ENCODE measurements around the gene SNTG2.

Gene SNTG2

DNA sequence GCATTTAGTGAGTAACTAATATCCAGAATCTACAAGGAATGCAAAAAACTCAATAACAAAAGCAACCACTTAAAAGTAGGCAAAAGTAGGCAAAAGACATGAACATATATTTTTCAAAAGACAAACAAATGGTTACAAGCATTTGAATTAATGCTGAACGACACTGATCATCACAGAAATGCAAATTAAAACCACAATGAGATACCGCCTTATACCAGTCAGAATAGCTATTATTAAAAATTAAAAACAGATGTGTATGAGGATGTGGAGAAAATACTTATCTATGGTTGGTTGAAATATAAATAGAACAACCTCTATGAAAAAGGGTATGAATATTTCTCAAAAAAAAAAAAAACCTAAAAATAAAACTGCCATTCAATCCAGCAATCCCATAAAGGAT is 51.7 kb downstream of the SNTG2 start:
- no peak for DNase-seq (ENCODE audit: low read depth)

DNA sequence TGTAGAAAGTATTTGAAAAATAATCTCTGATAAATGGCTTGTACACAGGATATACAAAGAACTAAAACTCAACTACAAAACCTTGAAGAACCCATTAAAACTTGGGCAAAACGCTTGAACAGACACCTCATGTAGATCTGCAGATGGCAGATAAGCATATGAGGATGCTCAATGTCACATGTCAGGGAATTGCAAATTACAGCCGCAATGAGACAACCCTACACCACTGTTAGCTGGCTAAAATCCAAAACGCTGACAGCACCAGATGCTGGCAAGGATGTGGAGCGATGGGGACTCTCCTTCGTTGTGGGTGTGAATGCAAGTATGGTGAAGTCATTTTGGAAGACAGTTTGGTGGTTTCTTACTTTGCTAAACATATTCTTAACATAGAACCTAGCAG is 53.7 kb downstream of the SNTG2 start:
- DNase-seq (ENCODE audit: low read depth), result no peak

DNA sequence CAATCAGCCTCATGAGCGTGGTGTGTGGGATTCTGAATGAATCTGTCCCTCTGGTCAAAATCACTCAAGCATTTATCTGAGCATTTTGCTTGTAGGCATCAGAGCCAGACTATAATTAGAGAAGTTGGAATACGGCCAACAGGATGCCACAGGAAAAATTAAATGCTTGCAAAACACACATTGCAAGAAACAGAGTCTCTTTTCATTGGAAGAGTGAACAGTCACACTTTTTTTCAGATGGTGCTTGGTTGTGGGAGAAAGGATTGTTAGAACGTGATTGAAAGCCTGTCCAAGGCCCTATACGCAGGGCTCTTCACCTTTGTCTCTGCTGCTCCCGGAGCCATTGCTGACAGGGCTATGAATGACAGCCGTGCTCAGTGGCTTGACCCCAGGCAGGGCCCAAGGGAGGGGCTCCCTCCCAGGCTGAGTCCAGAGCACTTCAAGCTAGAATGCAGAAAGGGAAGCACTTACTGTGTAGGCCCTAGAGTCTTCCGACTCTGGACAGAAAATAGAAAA is 59.8 kb downstream of the SNTG2 start:
- DNase-seq (ENCODE audit: low read depth), result no peak

DNA sequence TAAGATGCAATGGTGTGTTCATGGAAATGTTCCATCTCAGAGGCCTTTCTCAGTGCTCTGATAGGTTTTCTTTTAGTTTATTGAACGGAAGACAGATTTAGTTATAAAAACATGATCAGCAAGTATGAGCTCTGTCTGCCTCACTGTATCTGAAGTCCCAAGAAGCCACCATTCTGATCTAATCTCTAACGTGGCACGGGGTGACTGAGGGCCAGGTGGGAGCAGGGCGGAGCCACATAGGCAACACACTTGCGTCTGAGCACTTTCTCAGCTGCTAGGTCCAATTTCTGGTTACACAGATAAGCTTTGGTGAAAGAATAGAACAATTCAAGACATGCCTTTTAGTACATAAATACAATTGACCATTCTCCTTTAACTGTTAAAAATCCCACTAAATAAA is 60.4 kb downstream of the SNTG2 start:
- no peak for DNase-seq (ENCODE audit: low read depth)

DNA sequence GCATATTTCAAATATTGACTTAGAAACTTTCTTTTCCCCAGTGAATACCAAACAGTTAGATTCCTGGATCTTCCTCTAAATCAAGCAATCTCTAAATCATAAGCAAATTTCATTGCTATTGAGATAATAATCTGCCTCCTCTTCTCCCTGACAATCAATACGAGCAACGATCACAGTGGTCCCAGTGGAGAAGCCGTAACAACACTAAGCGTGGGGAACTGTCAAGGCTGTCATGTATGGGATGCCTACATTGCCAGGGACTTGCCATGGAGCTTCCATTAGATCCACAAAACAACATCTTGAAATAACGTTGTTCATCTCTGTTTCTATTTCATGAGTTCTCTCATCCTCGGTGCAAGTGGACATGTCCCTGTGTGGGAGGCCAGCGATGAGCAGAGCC is 61.3 kb downstream of the SNTG2 start:
- no peak for DNase-seq (ENCODE audit: low read depth)

DNA sequence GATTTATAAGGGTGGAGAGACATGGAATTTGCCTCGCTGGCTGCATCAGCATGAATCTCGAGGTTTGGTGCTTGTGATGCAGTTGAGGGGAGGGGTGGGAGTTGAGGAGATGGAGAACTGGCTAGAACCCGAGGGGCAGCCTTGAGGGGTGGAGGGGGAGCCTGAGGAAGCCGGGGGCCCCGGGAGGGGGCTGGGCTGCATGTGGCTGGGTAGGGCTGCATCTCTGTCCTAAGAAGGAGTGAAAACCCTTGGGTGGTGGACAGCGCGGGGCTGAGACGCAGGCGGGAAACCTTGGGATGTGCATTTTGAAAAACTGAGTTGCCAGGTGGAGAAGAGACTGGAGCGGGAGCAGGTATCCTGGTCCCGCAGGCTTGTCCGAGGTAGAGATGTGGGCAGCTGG is 64.2 kb downstream of the SNTG2 start:
- no peak for DNase-seq (ENCODE audit: low read depth)

DNA sequence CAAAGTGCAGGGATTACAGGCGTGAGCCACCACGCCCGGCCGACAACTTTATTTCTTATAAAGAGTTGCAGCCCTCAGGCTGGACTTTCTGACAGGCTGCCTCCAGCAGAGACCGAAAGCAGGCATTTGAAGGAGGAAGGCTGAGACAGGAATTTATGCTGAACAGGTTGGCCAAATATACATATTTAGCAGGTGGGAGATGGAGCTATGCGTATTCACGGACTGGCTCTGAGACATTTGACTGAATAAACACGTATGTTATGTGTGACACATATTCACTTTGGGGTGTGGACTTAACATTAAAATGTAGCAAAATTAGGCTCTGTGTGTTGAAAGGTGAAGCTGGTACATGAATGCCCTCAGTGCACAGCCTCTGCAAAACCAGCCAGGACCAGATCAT is 65.9 kb downstream of the SNTG2 start:
- DNase-seq (ENCODE audit: low read depth), result no peak

DNA sequence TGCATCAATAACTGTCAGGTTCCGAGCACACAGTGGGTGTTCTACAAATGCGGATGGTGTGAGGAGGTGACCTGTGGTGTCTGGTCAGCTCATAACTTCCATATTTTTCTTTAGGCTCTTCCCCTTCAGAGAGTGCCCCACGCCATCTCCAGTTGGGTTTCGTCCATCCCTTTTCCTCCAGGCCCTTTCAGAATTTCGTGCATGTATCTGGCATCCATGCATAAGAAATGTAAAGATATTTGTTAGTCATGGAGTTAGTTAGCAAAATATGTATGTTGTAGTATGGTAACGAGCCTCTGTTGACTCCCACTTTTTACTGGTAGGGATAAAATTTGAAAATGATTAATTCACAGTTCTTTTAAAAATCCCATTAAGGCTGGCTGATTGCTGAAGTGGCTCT is 67.2 kb downstream of the SNTG2 start:
- no peak for DNase-seq (ENCODE audit: low read depth)

DNA sequence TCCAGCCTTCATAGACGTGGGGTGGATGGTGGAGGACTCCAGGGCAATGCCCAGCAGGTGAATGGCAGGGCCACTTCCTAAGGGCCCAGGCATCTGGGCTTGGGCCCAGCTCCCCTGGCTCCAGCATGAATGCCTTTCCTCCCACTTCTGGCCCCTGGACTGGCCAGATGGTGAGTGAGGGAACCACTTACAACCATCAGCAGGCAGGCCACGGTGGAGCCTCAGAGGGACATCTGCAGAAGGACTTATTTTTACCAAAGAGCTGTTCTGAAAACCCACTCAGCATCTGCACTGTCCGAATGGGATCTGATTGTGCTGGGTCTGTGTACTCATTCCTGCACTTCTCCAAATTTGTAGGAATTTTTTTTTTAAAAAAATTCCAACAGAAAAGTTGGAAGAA is 69.6 kb downstream of the SNTG2 start:
- DNase-seq (ENCODE audit: low read depth), result no peak

DNA sequence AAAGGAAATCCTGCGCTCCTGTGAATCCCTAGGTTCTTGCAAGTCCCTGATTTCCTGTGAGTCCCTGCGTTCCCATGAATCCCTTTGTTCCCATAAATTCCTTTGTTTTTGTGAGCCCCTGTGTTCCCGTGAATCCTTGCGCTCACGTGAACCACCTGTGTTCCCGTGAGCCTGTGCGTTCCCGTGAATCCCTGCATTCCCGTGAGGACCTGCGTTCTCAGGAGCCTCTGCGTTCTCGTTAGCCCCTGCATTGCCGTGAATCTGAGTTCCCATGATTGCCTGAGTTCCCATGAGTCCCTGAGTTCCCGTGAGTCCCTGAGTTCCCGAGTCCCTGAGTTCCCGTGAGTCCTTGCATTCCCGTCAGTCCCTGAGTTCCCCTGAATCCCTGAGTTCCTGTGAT is 71.5 kb downstream of the SNTG2 start:
- no peak for DNase-seq (ENCODE audit: low read depth)

DNA sequence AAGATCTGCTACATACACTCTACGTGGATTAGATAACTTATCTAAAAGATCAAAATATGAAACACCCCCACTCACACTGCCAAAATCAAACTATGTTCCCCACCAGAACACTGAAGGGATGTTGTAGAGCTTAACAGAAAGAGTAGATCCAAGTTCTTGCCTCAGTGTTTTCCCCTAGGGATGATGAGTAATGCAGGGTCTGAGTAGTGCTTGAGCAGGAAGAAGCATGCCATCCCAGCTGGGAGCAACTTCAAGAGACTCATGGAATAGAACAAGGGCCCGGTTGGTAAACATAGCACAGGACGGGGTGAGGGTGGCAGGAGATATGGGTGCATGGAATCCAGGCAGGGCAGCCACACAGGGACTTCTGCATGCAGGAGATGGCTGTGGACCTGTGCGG is 74.3 kb downstream of the SNTG2 start:
- DNase-seq (ENCODE audit: low read depth), result no peak

DNA sequence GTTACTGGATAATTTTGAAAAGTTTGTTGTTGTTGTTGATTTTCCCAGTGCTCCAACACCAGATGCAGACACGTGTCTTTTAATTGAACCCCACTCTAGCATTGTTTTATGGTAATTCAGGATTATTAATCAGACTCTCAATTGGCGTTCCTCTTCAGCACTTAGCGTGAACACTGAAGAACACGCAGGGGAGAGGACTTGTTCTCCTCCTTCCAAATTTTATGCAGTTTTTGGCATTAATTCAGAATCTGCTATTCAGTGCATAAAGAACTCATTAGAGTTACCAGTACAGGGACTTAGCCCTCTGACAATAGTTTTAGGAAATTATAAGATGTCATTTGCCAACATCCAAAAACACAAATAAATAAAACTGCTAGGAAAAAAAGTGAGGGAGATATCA is 75.5 kb downstream of the SNTG2 start:
- no peak for DNase-seq (ENCODE audit: low read depth)

DNA sequence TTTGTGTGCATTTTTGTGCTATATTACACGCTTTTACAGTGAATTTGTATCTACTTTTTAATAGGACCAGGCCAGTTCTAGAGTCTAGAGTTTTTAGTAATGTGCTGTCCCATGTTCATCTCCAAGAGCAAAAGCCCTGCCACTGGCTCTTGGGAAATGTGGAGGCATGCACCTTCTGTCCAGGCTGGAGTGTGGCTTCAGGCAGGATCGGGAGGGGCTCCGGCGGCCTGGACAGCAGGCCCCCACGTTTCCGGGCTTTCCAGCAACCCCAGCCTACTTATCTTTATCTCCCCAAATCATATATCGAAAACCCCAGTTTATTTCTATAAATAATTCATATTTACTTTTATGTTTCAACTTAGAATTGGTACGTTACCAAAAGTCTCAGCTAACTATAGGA is 78.2 kb downstream of the SNTG2 start:
- DNase-seq (ENCODE audit: low read depth), result no peak

DNA sequence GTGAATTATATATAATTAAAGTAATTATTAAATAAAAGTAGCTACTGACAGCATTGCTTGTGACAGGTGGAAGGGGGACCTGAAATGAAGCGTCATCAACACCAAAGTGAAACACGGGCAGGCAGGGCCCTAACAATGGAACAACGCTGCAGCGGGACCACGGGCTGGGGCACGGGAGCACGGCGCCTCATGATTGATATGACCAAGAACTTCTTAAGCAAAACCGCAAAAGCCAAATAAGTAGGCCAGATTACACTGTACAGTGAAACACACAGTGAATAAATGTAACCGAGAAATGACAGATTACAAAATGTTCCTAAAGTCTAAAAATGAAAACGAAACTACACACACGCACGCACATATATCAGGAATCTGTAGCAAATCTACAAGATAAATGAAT is 81.4 kb downstream of the SNTG2 start:
- no peak for DNase-seq (ENCODE audit: low read depth)

DNA sequence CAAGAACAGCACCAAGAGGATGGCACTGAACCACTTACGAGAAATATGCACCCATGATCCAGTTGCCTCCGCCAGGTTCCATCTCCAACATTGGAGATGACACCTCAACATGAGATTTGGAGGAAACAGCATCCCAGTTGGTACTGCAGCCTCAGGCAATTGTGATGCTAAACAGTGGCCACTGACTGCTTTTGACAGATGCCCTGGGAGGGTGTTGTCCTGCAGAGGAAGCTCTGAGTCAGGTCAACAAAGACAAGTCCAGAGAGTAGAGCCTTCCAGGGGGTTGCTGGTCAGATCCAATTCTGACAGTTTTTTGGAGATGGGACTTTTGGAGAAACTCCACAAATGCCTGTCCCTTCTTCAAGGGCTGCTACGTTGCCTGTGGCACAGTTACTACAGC is 82.4 kb downstream of the SNTG2 start:
- no peak for DNase-seq (ENCODE audit: low read depth)

DNA sequence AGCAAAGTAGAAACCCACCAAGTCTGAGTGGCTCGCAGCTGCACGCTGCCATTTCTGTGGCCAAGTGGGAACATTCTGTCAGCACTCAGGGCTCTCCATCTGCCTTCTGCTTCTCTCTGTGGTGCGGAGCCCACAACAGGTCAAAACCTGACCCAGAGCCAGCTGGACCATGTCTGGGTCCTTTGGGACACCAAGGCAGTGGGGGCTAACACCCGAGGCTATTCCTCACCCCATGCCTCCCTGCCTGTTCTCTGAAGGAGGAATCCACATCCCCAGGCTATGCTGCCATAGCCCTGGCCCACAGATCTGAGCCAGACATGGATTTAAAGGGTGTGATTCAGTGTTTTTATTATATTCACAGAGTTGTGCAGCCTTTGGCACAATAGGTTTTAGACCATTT is 86.4 kb downstream of the SNTG2 start:
- DNase-seq (ENCODE audit: low read depth), result no peak

DNA sequence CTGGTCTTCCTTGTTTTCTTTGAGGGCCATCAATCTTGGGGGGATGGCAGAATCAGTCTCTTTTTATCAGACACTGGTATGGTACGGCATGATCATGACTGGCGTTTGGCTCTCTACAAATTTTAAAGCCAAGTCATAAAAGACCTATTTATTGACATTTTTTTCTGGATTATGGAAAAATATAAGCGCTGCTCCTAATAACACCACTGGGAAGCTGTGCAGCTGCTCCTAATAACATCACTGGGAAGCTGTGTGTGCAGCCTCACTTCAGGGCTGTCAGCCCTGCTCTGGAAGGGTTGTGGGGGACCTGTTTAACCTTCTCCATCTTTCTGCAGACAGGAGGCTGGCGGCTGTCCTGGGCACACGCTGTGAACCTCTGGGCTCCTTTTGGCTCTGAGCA is 88.9 kb downstream of the SNTG2 start:
- DNase-seq (ENCODE audit: low read depth), result no peak

DNA sequence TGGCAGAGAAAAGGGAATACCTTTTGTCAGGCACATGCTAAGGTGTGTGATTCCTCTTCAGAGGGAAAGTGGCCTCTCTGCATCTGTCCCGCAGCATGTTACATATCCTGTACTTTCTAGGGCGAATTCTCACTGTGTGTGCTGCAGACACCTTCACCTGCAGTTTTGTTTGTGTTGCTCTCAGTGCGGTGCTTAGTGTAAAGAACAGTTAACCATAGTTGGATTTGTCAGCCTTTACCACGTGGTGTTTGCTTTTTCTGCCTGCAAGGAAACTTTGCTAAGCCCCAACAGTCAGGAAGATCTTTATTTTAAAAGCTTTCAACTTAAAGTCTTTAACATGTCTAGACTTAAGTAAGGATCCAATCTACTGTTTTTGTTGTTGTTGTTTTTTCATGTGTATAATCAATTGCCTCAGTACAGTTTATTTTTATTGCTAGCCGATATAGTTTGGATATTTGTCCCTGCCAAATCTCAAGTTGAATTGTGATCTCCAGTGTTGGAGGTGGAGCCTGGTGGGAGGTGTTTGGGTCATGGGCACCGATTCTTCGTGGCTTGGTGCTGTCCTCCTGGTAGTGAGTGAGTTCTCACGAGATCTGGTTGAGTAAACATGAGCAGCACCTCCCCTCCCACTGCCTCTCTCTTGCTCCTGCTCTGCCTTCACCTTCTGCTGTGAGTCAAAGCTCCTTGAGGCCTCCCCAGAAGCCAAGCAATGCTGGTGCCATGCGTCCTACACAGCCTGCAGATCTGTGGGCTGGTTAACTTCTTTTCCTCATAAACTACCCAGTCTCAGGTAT is 90.6 kb downstream of the SNTG2 start:
- no peak for DNase-seq (ENCODE audit: low read depth)

DNA sequence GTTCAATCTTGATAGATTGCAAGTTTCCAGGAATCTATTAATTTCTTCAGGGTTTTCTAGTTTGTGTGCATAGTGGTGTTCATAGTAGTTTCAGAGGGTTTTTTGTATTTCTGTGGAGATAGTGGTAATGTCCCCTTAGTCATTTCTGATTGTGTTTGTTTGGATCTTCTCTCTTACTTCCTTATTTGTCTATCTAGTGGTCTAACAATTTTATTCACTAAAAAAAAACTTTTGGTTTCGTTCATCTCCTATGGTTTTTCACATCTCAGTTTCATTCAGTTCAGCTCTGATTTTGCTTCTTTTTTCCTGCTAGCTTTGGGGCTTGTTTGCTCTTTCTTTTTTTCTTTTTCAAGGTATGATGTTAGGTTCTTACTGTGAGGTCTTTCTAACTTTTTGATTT is 94.5 kb downstream of the SNTG2 start:
- DNase-seq (ENCODE audit: low read depth), result no peak

DNA sequence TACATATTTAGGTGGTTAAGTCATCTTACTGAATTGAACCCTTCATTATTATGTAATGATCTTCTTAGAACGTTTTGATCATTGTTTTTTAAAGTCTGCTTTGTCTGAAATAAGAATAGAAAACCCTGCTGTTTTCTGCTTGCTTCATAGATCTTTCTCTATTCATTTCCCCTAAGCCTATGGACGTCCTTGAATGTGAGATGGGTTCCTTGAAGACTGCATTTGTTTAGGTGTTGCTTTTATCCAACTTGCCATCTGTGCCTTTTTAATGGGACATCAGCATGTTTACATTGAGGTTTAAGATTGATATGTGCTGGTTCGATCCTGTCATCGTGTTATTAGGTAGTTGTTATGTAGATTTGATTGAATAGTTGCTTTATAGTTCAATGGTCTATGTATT is 95.4 kb downstream of the SNTG2 start:
- no peak for DNase-seq (ENCODE audit: low read depth)

DNA sequence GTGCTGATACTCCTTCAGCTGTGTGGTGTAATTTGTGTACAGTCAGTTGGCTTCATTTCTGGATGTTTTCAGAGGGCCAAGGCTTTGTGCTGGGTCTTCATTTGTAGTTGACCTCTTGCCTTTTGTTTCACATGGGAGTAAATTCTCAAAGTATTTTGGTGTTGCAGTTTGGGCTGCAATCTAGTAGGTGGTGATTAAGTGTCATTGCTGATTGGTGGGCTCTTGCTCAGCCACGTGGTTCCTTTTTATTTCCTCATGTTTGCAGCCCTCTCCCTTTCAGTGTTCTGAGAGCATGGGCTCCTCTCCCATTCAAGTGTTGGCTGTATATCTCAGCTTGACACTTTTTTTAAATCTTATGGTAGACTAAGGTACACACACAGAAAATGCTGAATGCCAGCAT is 96.8 kb downstream of the SNTG2 start:
- no peak for DNase-seq (ENCODE audit: low read depth)

DNA sequence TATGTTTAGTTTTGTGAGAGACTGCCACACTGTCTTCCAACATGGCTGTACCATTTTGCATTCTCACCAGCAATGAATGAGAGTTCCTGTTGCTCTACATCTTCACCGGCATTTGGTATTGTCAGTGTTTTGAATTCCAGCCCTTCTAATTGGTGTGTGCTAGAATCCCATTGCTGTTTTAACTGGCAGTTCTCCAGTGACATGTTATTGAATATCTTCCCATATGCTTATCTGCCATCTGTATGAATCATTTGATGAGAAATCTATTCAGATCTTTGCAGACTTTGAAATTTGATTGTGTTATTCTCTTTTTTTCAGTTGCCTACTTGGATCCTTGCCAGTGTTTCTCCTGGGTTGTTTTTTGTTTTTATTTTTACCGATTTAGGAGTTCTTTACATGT is 99.0 kb downstream of the SNTG2 start:
- DNase-seq (ENCODE audit: low read depth), result no peak

DNA sequence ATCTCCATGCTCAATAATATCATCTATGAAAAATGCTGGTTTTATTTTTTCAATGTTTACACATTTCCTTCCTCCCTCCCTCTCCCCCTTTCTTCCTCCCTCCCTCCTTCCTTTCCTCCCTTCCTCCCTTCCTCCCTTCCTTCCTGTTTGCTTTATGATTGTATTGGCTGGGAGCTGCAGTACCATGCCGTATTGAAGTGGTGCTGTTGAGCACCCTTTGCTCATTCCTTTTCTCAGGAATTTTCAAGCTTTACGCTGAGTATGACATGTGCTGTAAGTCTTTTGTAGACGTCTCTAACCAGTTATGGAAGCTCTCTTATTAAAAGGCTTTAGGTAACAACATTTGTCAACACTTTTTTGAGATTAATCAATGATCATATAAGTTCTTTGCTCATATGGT is 100.4 kb downstream of the SNTG2 start:
- no peak for DNase-seq (ENCODE audit: low read depth)

DNA sequence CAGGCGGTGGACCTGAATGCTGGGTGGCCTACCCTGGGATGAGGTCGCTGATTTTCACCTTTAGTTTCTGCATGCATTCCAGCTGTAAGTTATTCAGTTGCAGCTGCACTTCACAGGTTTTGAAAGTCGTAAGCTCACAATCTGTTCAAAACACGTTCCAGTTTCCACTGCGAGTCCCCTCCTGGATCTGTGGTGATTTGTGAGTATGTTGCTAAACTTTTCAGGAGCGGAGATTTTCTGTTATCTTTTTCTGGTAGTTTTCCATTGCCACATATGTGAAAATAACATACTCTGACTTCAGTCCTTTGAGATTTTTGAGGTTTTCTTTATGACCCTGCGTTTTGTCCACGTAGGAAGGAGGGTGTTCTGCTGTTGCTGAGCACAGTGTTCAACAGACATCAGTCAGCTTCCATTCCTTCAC is 102.1 kb downstream of the SNTG2 start:
- DNase-seq (ENCODE audit: low read depth), result no peak
